SK-N-SH (cell line): ENCODE measurements around the gene HDAC7. TPM values are rescaled to one million over a fixed set of nuclear protein-coding genes. Genes with fewer than 3 reads are reported as not detected.

Experiments used
- CTCF ChIA-PET: fragments of 300-600, 350-600 bp; formaldehyde crosslinking; extraction: SDS; loops from one replicate; lab custom pipeline; 2021; lab: Yijun Ruan, JAX
- POLR2A ChIA-PET: fragments of 350-600 bp; sonication (Branson Sonifier 250); formaldehyde crosslinking; extraction: SDS; loops from one replicate; lab custom pipeline; 2020; ENCODE audit warnings: antibody characterized with exemption, inconsistent platforms; lab: Yijun Ruan, JAX
- DNase-seq: peaks from one replicate; pipeline ENCODE4 v3.0.0; 2012
- H2AFZ ChIP-seq: fragments of 200-600 bp; sonication (generic); 2 replicates; pipeline ENCODE4 v1.8.1; 2016; ENCODE audit warnings: antibody characterized with exemption, mild to moderate bottlenecking, low read depth
- H3F3A ChIP-seq: fragments of 200-600 bp; sonication (generic); replicated peaks from 2 replicates; pipeline ENCODE3; 2016; ENCODE audit warnings: antibody characterized with exemption, mild to moderate bottlenecking; ENCODE audit not compliant: insufficient read depth
- H3K27ac ChIP-seq, 2 experiments: fragments of 200-500 bp in 1 of 2; fragments of 200-600 bp in 1 of 2; sonication (Bioruptor generic) in 1 of 2; sonication (generic), shearing (Covaris generic) in 1 of 2; 2 replicates each; pipeline versions ENCODE4 v1.5.1 to v1.6.1; 2014 to 2016; ENCODE audit warnings: low read depth in 2 of 2, inconsistent platforms in 1 of 2, low read length in 1 of 2, mild to moderate bottlenecking in 1 of 2, mixed read lengths in 1 of 2
- H3K27me3 ChIP-seq: fragments of 200-600 bp; sonication (generic), shearing (Covaris generic); 2 replicates; pipeline ENCODE4 v1.6.1; 2016; ENCODE audit warnings: mixed run types; ENCODE audit not compliant: insufficient read depth
- H3K36me3 ChIP-seq, 2 experiments: fragments of 200-500 bp in 1 of 2; fragments of 200-600 bp in 1 of 2; sonication (Bioruptor generic) in 1 of 2; sonication (generic) in 1 of 2; replicated peaks in 1 of 2; 2 replicates each; pipeline versions ENCODE3 to v1.5.1; 2014 to 2016; ENCODE audit warnings: low read length in 1 of 2, mild to moderate bottlenecking in 1 of 2; ENCODE audit not compliant: insufficient read depth in 2 of 2, control insufficient read depth in 1 of 2
- H3K4me1 ChIP-seq, 2 experiments: fragments of 200-500 bp in 1 of 2; fragments of 200-600 bp in 1 of 2; sonication (Bioruptor generic) in 1 of 2; sonication (generic), shearing (Covaris generic) in 1 of 2; 2 replicates each; pipeline versions ENCODE4 v1.5.1 to v1.6.1; 2014 to 2016; ENCODE audit warnings: low read depth in 1 of 2, low read length in 1 of 2, mixed run types in 1 of 2; ENCODE audit not compliant: insufficient read depth in 2 of 2, control insufficient read depth in 1 of 2
- H3K4me2 ChIP-seq: fragments of 200-600 bp; sonication (generic), shearing (Covaris generic); 2 replicates; pipeline ENCODE4 v1.6.1; 2017; ENCODE audit warnings: mixed run types
- H3K4me3 ChIP-seq, 2 experiments: fragments of 200-500 bp in 1 of 2; fragments of 200-600 bp in 1 of 2; sonication (Bioruptor generic) in 1 of 2; sonication (generic), shearing (Covaris generic) in 1 of 2; 2 replicates each; pipeline versions ENCODE4 v1.5.1 to v1.8.1; 2014 to 2016; ENCODE audit warnings: low read depth in 2 of 2, inconsistent platforms in 1 of 2, low read length in 1 of 2, mild to moderate bottlenecking in 1 of 2, mixed read lengths in 1 of 2, moderate library complexity in 1 of 2
- H3K79me2 ChIP-seq: fragments of 200-600 bp; sonication (generic); 2 replicates; pipeline ENCODE4 v1.8.1; 2017; ENCODE audit warnings: mild to moderate bottlenecking; ENCODE audit not compliant: insufficient read depth
- H3K9ac ChIP-seq: fragments of 200-600 bp; sonication (generic); 2 replicates; pipeline ENCODE4 v1.6.1; 2017; ENCODE audit warnings: mixed run types
- H3K9me2 ChIP-seq: fragments of 200-600 bp; sonication (generic); 2 replicates; pipeline ENCODE4 v1.6.1; 2017; ENCODE audit warnings: mixed run types
- H3K9me3 ChIP-seq: fragments of 200-600 bp; sonication (generic); 2 replicates; pipeline ENCODE4 v1.6.1; 2017; ENCODE audit warnings: mixed run types, mild to moderate bottlenecking, moderate library complexity
- H4K20me1 ChIP-seq: fragments of 200-600 bp; sonication (generic); 2 replicates; pipeline ENCODE4 v1.6.1; 2017; ENCODE audit warnings: mild to moderate bottlenecking, mixed run types; ENCODE audit not compliant: insufficient read depth
- ELF1 ChIP-seq: IDR thresholded peaks from 2 replicates; pipeline ENCODE4 v1.4.0; 2012
- EP300 ChIP-seq, 2 experiments: IDR thresholded peaks; 2 replicates each; pipeline versions ENCODE4 v1.4.0 to v1.6.1; 2012; ENCODE audit warnings: borderline replicate concordance in 1 of 2, low read depth in 1 of 2, low read length in 1 of 2
- GATA2 ChIP-seq: sonication (generic); formaldehyde crosslinking; IDR thresholded peaks from 2 replicates; pipeline ENCODE4 v1.5.0; 2020; ENCODE audit warnings: mild to moderate bottlenecking, missing genetic modification reagents
- NFIC ChIP-seq: IDR thresholded peaks from 2 replicates; pipeline ENCODE4 v1.4.0; 2012; ENCODE audit warnings: borderline replicate concordance
- RAD21 ChIP-seq: IDR thresholded peaks from 2 replicates; pipeline ENCODE4 v1.6.1; 2012; ENCODE audit warnings: mild to moderate bottlenecking, low read length
- RCOR1 ChIP-seq: fragments of 150-350 bp; IDR thresholded peaks from 2 replicates; pipeline ENCODE4 v1.6.1; 2017; ENCODE audit warnings: antibody characterized with exemption, low read length
- RFX5 ChIP-seq: IDR thresholded peaks from 2 replicates; pipeline ENCODE4 v1.6.1; 2012; ENCODE audit warnings: mild to moderate bottlenecking, improper control_type of control experiment, low read length
- SIN3A ChIP-seq: IDR thresholded peaks from 2 replicates; pipeline ENCODE4 v1.6.1; 2012; ENCODE audit warnings: low read depth, mild to moderate bottlenecking, low read length, moderate library complexity, borderline replicate concordance
- SMC3 ChIP-seq: IDR thresholded peaks from 2 replicates; pipeline ENCODE4 v1.6.1; 2012; ENCODE audit warnings: low read depth, low read length, improper control_type of control experiment
- YY1 ChIP-seq: IDR thresholded peaks from 2 replicates; pipeline ENCODE4 v1.4.0; 2012; ENCODE audit warnings: low read depth, mild to moderate bottlenecking
- WGBS: methylation state at CpG from one replicate; pipeline ENCODE4 v1.1.6; 2017; ENCODE audit warnings: low lambda C conversion rate; 5-methylcytosine and 5-hydroxymethylcytosine counted together
- polyA plus RNA-seq, 3 experiments: library from polyadenylated mRNA; depleted of rRNA; stranded (reverse); fragments of >200 nt; gene quantifications; 2 replicates each; pipeline ENCODE4 v1.2.3, GENCODE V29; 2012
- TF ChIP-seq, protein P1 (sequence below): IDR thresholded peaks from 2 replicates; pipeline ENCODE4; 2012
- TF ChIP-seq, protein P2 (sequence below): fragments of 200-600 bp; sonication (generic); IDR thresholded peaks from 2 replicates; pipeline ENCODE4 v1.6.1; 2017; ENCODE audit warnings: antibody characterized with exemption, mild to moderate bottlenecking, moderate library complexity
- TF ChIP-seq, protein P3 (sequence below): fragments of 150-350 bp; IDR thresholded peaks from 2 replicates; pipeline ENCODE4 v1.6.1; 2017; ENCODE audit warnings: antibody characterized with exemption, low read length, low read depth, borderline replicate concordance

Gene HDAC7
- polyA plus RNA-seq, 1 of the 3 experiments (the other 2 are of a cell fraction), result 51.0 TPM

DNA sequence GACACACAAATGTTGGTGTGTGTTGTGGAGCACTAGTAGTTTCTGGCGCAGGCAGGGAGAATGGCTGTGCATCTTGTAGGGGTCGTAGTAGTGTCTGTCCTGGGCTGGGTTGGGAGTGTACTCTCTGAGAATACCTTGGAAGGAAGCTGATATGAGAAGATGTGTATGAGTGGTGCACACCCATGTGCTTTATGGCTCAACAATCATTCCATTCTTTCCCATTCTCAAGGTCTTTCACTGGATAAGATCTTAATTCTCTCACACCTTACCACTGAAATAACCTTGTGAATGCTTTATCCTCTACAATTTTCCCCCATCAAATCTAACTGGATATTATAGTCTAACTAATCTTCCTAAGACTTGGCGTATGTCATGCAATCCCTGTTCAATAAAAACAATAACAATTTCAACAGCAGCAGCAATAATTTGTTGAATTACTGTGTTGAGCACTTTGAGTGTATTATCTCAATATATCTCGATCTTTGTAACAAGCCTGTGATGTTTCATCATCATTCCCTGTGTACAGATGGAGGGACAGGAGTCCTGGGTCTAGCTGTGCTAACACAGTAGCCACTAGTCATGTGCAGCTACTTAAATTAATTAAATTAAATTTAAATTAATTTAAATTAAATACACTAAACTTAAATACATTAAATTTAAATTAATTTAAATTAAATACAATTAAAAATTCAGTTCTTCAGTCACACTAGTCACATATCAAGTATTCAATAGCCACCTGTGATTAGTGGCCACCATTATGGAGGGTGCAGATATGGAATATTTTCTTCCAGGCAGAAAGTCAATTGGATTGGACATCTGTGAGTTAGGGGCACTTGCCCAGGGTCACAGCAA is 50.2 kb downstream of the HDAC7 start:
- Histone ChIP-seq H3K36me3 (no peaks in the 10 kb centered on the region), H3K4me3 (no peak overlapping the region), H3K9ac (no peak overlapping the region), H3K9me3 (no peaks in the 10 kb centered on the region), H2AFZ (no peak overlapping the region), H4K20me1 (no peaks in the 10 kb centered on the region), H3K9me2 (no peaks in the 10 kb centered on the region), H3K4me2 (no peak overlapping the region), H3K27ac (no peak overlapping the region), H3K79me2 (no peaks in the 10 kb centered on the region), H3F3A (no peaks in the 10 kb centered on the region), H3K4me1 (peaks cover 10 to 23% of the 10 kb centered on the region in 2 experiments; a peak in 2 of 4 replicates), H3K27me3 (no peaks in the 10 kb centered on the region)
- POLR2A ChIA-PET, result interaction anchor here (1.6 kb wide), 1 partner anchor 33 kb away, joined by 7 read pairs; no protein-coding TSS in a partner anchor
- CTCF ChIA-PET, result interaction anchor here (6.7 to 22.9 kb wide), 4 partner anchors 8 to 67 kb away, joined by 90 to 1294 read pairs (median 386); partner anchors contain the start of genes ENDOU, RAPGEF3 and RPAP3
- TF ChIP-seq NFIC (no peak), EP300 (IDR thresholded peaks at IDR 0.05; ENCODE audit: borderline replicate concordance in 1 of 2, low read depth in 1 of 2, low read length in 1 of 2) (peak in 1 of 2 experiments; percentile 15; a peak in 1 of 4 replicates), RFX5 (no peak), GATA2 (CRISPR knock-in tag) (peak; percentile 16; the same call in 1 of the 2 replicates)
- 83% methylated on average over 4 of the region's 4 CpGs for WGBS
- DNase-seq, result no peak

DNA sequence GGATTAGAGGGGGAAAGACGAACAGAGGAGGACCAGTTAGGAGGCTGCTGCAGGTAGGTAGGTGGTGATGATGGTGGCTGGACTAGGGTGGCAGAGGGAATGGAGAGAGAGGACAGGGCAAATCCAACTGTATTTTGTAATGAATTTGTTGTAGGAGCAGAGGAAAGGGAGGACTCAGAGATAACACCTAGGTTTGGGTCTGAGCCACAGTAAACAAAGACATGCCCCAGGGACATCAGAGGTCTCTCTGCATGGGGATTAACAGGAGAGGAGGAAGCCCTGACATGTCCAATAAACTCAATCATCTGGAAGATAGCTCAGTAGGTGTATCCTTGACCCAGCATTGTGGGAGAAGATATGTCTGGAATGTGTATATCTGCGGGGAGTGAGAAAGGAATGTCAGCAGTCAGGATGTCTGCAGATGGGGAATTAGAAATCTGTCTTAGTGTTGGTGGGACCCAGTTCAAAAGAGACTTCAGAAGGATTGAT is 51.3 kb downstream of the HDAC7 start:
- H3F3A ChIP-seq, result no peaks in the 10 kb centered on the region
- peaks cover 7 to 26% of the 10 kb centered on the region in 2 experiments; a peak in 1 of 4 replicates for H3K4me1 ChIP-seq
- no peaks in the 10 kb centered on the region for H3K9me2 ChIP-seq
- ChIA-PET CTCF (interaction anchor here (1.1 to 22.9 kb wide), 7 partner anchors 9 to 194 kb away, joined by 5 to 1294 read pairs (median 90); partner anchors contain the start of genes ENDOU, HDAC7, RAPGEF3 and RPAP3), POLR2A (no interaction called here)
- no peak overlapping the region for H3K4me3 ChIP-seq
- no peaks in the 10 kb centered on the region for H4K20me1 ChIP-seq
- TF ChIP-seq, protein P1, sequence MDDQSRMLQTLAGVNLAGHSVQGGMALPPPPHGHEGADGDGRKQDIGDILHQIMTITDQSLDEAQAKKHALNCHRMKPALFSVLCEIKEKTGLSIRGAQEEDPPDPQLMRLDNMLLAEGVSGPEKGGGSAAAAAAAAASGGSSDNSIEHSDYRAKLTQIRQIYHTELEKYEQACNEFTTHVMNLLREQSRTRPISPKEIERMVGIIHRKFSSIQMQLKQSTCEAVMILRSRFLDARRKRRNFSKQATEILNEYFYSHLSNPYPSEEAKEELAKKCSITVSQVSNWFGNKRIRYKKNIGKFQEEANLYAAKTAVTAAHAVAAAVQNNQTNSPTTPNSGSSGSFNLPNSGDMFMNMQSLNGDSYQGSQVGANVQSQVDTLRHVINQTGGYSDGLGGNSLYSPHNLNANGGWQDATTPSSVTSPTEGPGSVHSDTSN, result peak; percentile 53; the same call in 1 of the 2 replicates
- TF ChIP-seq RFX5, result no peak
- no peaks in the 10 kb centered on the region for H3K79me2 ChIP-seq
- DNase-seq, result no peak
- no peak overlapping the region for H2AFZ ChIP-seq
- no peak overlapping the region for H3K27ac ChIP-seq
- H3K36me3 ChIP-seq, result no peaks in the 10 kb centered on the region
- H3K9ac ChIP-seq, result no peak overlapping the region
- H3K9me3 ChIP-seq, result no peaks in the 10 kb centered on the region
- no peak overlapping the region for H3K4me2 ChIP-seq
- 51% methylated on average over 2 of the region's 2 CpGs for WGBS
- H3K27me3 ChIP-seq, result no peaks in the 10 kb centered on the region

DNA sequence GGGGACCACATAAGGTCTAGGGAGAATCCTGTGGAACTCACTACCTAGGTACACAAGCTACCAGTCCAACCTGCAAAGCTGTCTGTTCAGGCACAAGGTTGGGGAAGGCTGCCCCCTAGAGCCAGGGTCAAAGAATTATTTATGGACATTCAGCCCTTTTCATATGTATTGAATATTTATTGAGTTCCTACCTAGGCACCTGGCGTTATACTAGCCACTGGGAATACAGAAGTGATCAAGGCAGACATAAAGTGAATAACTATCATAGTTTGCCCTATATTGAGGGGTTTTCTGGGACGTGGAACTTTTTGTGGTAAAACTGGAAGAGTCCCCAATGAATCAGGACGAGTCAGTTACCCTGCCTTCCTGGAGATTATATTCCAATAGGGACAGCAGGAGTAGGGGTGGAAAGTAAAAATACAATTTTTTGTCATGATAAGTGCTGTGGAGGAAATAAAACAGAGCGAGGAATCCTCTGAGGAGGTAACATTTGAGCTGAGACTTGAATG is 52.4 kb downstream of the HDAC7 start:
- no peaks in the 10 kb centered on the region for H3F3A ChIP-seq
- H3K9me3 ChIP-seq, result no peaks in the 10 kb centered on the region
- WGBS, result 62% methylated on average over 4 of the region's 4 CpGs
- H3K9me2 ChIP-seq, result no peaks in the 10 kb centered on the region
- H3K4me1 ChIP-seq, result peaks cover 7 to 37% of the 10 kb centered on the region in 2 experiments; a peak in 2 of 4 replicates
- CTCF ChIA-PET, result interaction anchor here (1.0 to 22.9 kb wide), 12 partner anchors 10 to 196 kb away, joined by 3 to 1294 read pairs (median 8); partner anchors contain the start of genes ENDOU, HDAC7, RAPGEF3 and RPAP3
- H3K27ac ChIP-seq, result no peak overlapping the region
- no peak overlapping the region for H3K4me2 ChIP-seq
- H3K9ac ChIP-seq, result no peak overlapping the region
- TF ChIP-seq, protein P2, sequence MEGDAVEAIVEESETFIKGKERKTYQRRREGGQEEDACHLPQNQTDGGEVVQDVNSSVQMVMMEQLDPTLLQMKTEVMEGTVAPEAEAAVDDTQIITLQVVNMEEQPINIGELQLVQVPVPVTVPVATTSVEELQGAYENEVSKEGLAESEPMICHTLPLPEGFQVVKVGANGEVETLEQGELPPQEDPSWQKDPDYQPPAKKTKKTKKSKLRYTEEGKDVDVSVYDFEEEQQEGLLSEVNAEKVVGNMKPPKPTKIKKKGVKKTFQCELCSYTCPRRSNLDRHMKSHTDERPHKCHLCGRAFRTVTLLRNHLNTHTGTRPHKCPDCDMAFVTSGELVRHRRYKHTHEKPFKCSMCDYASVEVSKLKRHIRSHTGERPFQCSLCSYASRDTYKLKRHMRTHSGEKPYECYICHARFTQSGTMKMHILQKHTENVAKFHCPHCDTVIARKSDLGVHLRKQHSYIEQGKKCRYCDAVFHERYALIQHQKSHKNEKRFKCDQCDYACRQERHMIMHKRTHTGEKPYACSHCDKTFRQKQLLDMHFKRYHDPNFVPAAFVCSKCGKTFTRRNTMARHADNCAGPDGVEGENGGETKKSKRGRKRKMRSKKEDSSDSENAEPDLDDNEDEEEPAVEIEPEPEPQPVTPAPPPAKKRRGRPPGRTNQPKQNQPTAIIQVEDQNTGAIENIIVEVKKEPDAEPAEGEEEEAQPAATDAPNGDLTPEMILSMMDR, result peak; percentile 54
- peak; percentile 79 for TF ChIP-seq RAD21
- no peak for TF ChIP-seq ELF1
- TF ChIP-seq SIN3A, result no peak
- TF ChIP-seq RCOR1, result no peak
- no peak for TF ChIP-seq YY1
- peak; percentile 62 for TF ChIP-seq SMC3
- TF ChIP-seq, protein P3, sequence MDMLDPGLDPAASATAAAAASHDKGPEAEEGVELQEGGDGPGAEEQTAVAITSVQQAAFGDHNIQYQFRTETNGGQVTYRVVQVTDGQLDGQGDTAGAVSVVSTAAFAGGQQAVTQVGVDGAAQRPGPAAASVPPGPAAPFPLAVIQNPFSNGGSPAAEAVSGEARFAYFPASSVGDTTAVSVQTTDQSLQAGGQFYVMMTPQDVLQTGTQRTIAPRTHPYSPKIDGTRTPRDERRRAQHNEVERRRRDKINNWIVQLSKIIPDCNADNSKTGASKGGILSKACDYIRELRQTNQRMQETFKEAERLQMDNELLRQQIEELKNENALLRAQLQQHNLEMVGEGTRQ, result no peak
- H3K27me3 ChIP-seq, result no peaks in the 10 kb centered on the region
- no peaks in the 10 kb centered on the region for H3K36me3 ChIP-seq
- POLR2A ChIA-PET, result interaction anchor here (1.5 kb wide), 1 partner anchor 30 kb away, joined by 5 read pairs; no protein-coding TSS in a partner anchor
- no peaks in the 10 kb centered on the region for H4K20me1 ChIP-seq
- no peak for DNase-seq
- H2AFZ ChIP-seq, result no peak overlapping the region
- no peak overlapping the region for H3K4me3 ChIP-seq
- H3K79me2 ChIP-seq, result no peaks in the 10 kb centered on the region
